Measurements from ENCODE around the gene HSPB1. TPM values are rescaled to one million over a fixed set of nuclear protein-coding genes. Genes with fewer than 3 reads are reported as not detected.
A peak's percentile ranks its signal among the peaks of the same experiment; 100 is the strongest.
"Not testable (repeated sequence)": the region's sequence is repeated elsewhere in the genome, so short reads cannot be mapped to it uniquely, and the experiment has no call there.

Gene HSPB1
- total RNA-seq, 3 donors from 2014 or later, result 210 to 264 (median 211) TPM

GRCh38 chr7:76285604-76286374, 16.7 kb upstream of the HSPB1 start:
- no peak overlapping the region for H3K4me3 ChIP-seq
- no peaks in the 10 kb centered on the region for H3K27me3 ChIP-seq
- H3K27ac ChIP-seq, result no peak overlapping the region
- no peak for TF ChIP-seq POLR2A (IDR thresholded peaks at IDR 0.05)
- TF ChIP-seq CTCF (IDR thresholded peaks at IDR 0.05), result no peak
- TF ChIP-seq POLR2AphosphoS5 (IDR thresholded peaks at IDR 0.05), result no peak
- H3K4me1 ChIP-seq, result no peaks in the 10 kb centered on the region
- no peaks in the 10 kb centered on the region for H3K9me3 ChIP-seq
- H3K36me3 ChIP-seq, result no peaks in the 10 kb centered on the region
- intact Hi-C loops (cut with DNase I; ENCODE audit: low total_unique reads), result no loop called here
- no peak for DNase-seq (ENCODE audit: low spot score in 2 of 2)

GRCh38 chr7:76286842-76287403, 15.6 kb upstream of the HSPB1 start:
- no peak for TF ChIP-seq POLR2AphosphoS5 (IDR thresholded peaks at IDR 0.05)
- no peak for TF ChIP-seq POLR2A (IDR thresholded peaks at IDR 0.05)
- no peak for TF ChIP-seq CTCF (IDR thresholded peaks at IDR 0.05)
- intact Hi-C loops (cut with DNase I; ENCODE audit: low total_unique reads), result no loop called here
- DNase-seq (ENCODE audit: low spot score in 2 of 2), result no peak
- Histone ChIP-seq H3K27me3 (no peaks in the 10 kb centered on the region), H3K9me3 (no peaks in the 10 kb centered on the region), H3K4me3 (no peak overlapping the region), H3K36me3 (no peaks in the 10 kb centered on the region), H3K4me1 (peaks cover 0 to 8% of the 10 kb centered on the region in 2 donors), H3K27ac (no peak overlapping the region)

GRCh38 chr7:76290847-76291350, 11.6 kb upstream of the HSPB1 start:
- H3K27me3 ChIP-seq; H3K36me3 ChIP-seq; intact Hi-C loops (cut with DNase I; ENCODE audit: low total_unique reads); H3K9me3 ChIP-seq; DNase-seq (ENCODE audit: low spot score in 2 of 2): not testable (repeated sequence)
- H3K4me3 ChIP-seq, result peak overlapping the region in 1 of 3 donors; percentile 5
- H3K4me1 ChIP-seq, result peaks cover 17% of the 10 kb centered on the region in 2 donors
- peak overlapping the region; percentile 93 to 96 for H3K27ac ChIP-seq

GRCh38 chr7:76291351-76292212, 10.9 kb upstream of the HSPB1 start:
- no peaks in the 10 kb centered on the region for H3K36me3 ChIP-seq
- peaks cover 17% of the 10 kb centered on the region in 2 donors for H3K4me1 ChIP-seq
- TF ChIP-seq CTCF (IDR thresholded peaks at IDR 0.05) (peak; percentile 97 to 100 (median 98)), POLR2A (IDR thresholded peaks at IDR 0.05) (no peak), POLR2AphosphoS5 (IDR thresholded peaks at IDR 0.05) (peak; percentile 74 to 87 (median 83))
- peak; percentile 93 to 95 for DNase-seq (ENCODE audit: low spot score in 2 of 2)
- peak overlapping the region; percentile 30 to 40 (median 38) for H3K4me3 ChIP-seq
- intact Hi-C loops (cut with DNase I; ENCODE audit: low total_unique reads), result no loop called here
- H3K9me3 ChIP-seq, result no peaks in the 10 kb centered on the region
- no peaks in the 10 kb centered on the region for H3K27me3 ChIP-seq
- H3K27ac ChIP-seq, result peak overlapping the region; percentile 93 to 96

- DNase-seq (ENCODE audit: low spot score in 2 of 2), result no peak
- no peaks in the 10 kb centered on the region for H3K36me3 ChIP-seq
- TF ChIP-seq CTCF (IDR thresholded peaks at IDR 0.05) (no peak), POLR2A (IDR thresholded peaks at IDR 0.05) (no peak), POLR2AphosphoS5 (IDR thresholded peaks at IDR 0.05) (no peak)
- intact Hi-C loops (cut with DNase I; ENCODE audit: low total_unique reads), result no loop called here
- H3K4me3 ChIP-seq, result peak overlapping the region; percentile 30 to 40 (median 38)
- peaks cover 17% of the 10 kb centered on the region in 2 donors for H3K4me1 ChIP-seq
- peak overlapping the region; percentile 93 to 97 for H3K27ac ChIP-seq
- H3K27me3 ChIP-seq, result no peaks in the 10 kb centered on the region
- H3K9me3 ChIP-seq, result no peaks in the 10 kb centered on the region
These were observed 10.3 kb upstream of the HSPB1 start for GRCh38 chr7:76292213-76292573.

- Histone ChIP-seq H3K27ac (peak overlapping the region; percentile 93 to 97), H3K4me1 (peaks cover 17% of the 10 kb centered on the region in 2 donors)
- H3K9me3 ChIP-seq; DNase-seq (ENCODE audit: low spot score in 2 of 2); intact Hi-C loops (cut with DNase I; ENCODE audit: low total_unique reads); H3K36me3 ChIP-seq; H3K4me3 ChIP-seq; H3K27me3 ChIP-seq: not testable (repeated sequence)
These were observed 9.6 kb upstream of the HSPB1 start for GRCh38 chr7:76292911-76293310.

Measured in breast epithelium (tissue), 4 donors.